CD14-positive monocyte (primary cell): ENCODE results near the gene TTC21A. TPM values are rescaled to one million over a fixed set of nuclear protein-coding genes. Genes with fewer than 3 reads are reported as not detected.

Source experiments
- DNase-seq, 3 donors: peaks; one replicate each; pipeline ENCODE4 v3.0.0-alpha.2; 2011 to 2022
- H2AFZ ChIP-seq: 2 replicates; pipeline ENCODE4 v1.6.0; 2012; ENCODE audit warnings: mild to moderate bottlenecking, low read depth, low read length, inconsistent platforms; ENCODE audit not compliant: insufficient read depth, poor library complexity, severe bottlenecking
- H3K27ac ChIP-seq, 2 donors: 1 replicate in 1 of 2; 2 replicates in 1 of 2; pipeline ENCODE4 v1.5.1; 2012 to 2013; ENCODE audit warnings: low read length in 2 of 2, control low read depth in 1 of 2, inconsistent platforms in 1 of 2, low read depth in 1 of 2, mild to moderate bottlenecking in 1 of 2
- H3K27me3 ChIP-seq, 2 donors: one replicate each; pipeline versions ENCODE4 v1.6.0 to v1.6.1; 2011 to 2013; ENCODE audit warnings: low read length in 2 of 2; ENCODE audit not compliant: control insufficient read depth in 2 of 2, insufficient read depth in 2 of 2
- H3K36me3 ChIP-seq, 2 donors: replicated peaks in 1 of 2; 1 replicate in 1 of 2; 2 replicates in 1 of 2; pipeline versions ENCODE4 v1.5.1 to v1.6.1; 2012 to 2013; ENCODE audit warnings: low read length in 2 of 2, control low read depth in 1 of 2, inconsistent platforms in 1 of 2, mild to moderate bottlenecking in 1 of 2; ENCODE audit not compliant: insufficient read depth in 2 of 2, control insufficient read depth in 1 of 2
- H3K4me1 ChIP-seq, 2 donors: 1 replicate in 1 of 2; 2 replicates in 1 of 2; pipeline versions ENCODE4 v1.5.1 to v1.6.1; 2012 to 2013; ENCODE audit warnings: low read length in 2 of 2, control low read depth in 1 of 2, inconsistent platforms in 1 of 2, mild to moderate bottlenecking in 1 of 2, moderate library complexity in 1 of 2; ENCODE audit not compliant: insufficient read depth in 2 of 2, control insufficient read depth in 1 of 2
- H3K4me2 ChIP-seq: replicated peaks from 2 replicates; pipeline ENCODE3; 2012; ENCODE audit warnings: low read length, moderate library complexity, mild to moderate bottlenecking; ENCODE audit not compliant: poor library complexity, severe bottlenecking; ENCODE audit errors: extremely low read depth
- H3K4me3 ChIP-seq, 3 experiments: fragments of 200-600 bp in 1 of 3; sonication (generic) in 1 of 3; replicated peaks in 1 of 3; 1 replicate in 2 of 3; 2 replicates in 1 of 3; pipeline ENCODE4 v1.5.1; 2011 to 2013; ENCODE audit warnings: low read length in 3 of 3, mild to moderate bottlenecking in 3 of 3, control low read depth in 2 of 3, low read depth in 2 of 3, inconsistent platforms in 1 of 3, moderate library complexity in 1 of 3
- H3K79me2 ChIP-seq: 2 replicates; pipeline ENCODE4 v1.6.0; 2012; ENCODE audit warnings: mild to moderate bottlenecking, control low read depth, inconsistent platforms, low read length, moderate library complexity; ENCODE audit not compliant: insufficient read depth
- H3K9ac ChIP-seq: 2 replicates; pipeline ENCODE4 v1.6.0; 2017; ENCODE audit warnings: low read length, mild to moderate bottlenecking; ENCODE audit not compliant: insufficient read depth, poor library complexity, severe bottlenecking
- H3K9me3 ChIP-seq, 2 donors: replicated peaks in 1 of 2; 1 replicate in 1 of 2; 2 replicates in 1 of 2; pipeline versions ENCODE4 v1.5.1 to v1.6.1; 2012 to 2013; ENCODE audit warnings: low read length in 2 of 2, control low read depth in 1 of 2; ENCODE audit not compliant: control insufficient read depth in 1 of 2, insufficient read depth in 1 of 2
- H4K20me1 ChIP-seq: 2 replicates; pipeline ENCODE4 v1.6.0; 2012; ENCODE audit warnings: mild to moderate bottlenecking, low read length, control low read depth, moderate library complexity; ENCODE audit not compliant: insufficient read depth
- H3K27ac Mint-ChIP-seq, 7 donors: one replicate each; pipeline ENCODE4 v1.8.0; 2020; ENCODE audit warnings: mild to moderate bottlenecking in 7 of 7, mixed read lengths in 7 of 7, moderate library complexity in 6 of 7, inconsistent platforms in 2 of 7
- H3K27me3 Mint-ChIP-seq, 3 donors: one replicate each; pipeline ENCODE4 v1.8.0; 2021 to 2022; ENCODE audit warnings: low read depth in 3 of 3, mild to moderate bottlenecking in 3 of 3, mixed read lengths in 3 of 3, moderate library complexity in 3 of 3, inconsistent platforms in 1 of 3
- H3K36me3 Mint-ChIP-seq, 2 donors: one replicate each; pipeline ENCODE4 v1.8.0; 2020; ENCODE audit warnings: mixed read lengths in 2 of 2, inconsistent platforms in 1 of 2, mild to moderate bottlenecking in 1 of 2
- H3K4me1 Mint-ChIP-seq: one replicate; pipeline ENCODE4 v1.8.0; 2020; ENCODE audit warnings: mild to moderate bottlenecking, mixed read lengths
- H3K4me3 Mint-ChIP-seq, 2 donors: one replicate each; pipeline ENCODE4 v1.8.0; 2020; ENCODE audit warnings: mild to moderate bottlenecking in 2 of 2, mixed read lengths in 2 of 2, moderate library complexity in 1 of 2
- H3K9me3 Mint-ChIP-seq, 7 donors: one replicate each; pipeline ENCODE4 v1.8.0; 2020 to 2022; ENCODE audit warnings: mixed read lengths in 7 of 7, mild to moderate bottlenecking in 6 of 7, moderate library complexity in 6 of 7, inconsistent platforms in 2 of 7
- CTCF ChIP-seq: fragments of 200-600 bp; IDR thresholded peaks from one replicate; pipeline ENCODE4 v1.8.0; 2022; ENCODE audit warnings: antibody characterized with exemption, mild to moderate bottlenecking
- WGBS: methylation state at CpG from one replicate; pipeline ENCODE4 v1.1.5; 2013; ENCODE audit warnings: missing lambda C conversion rate; ENCODE audit not compliant: insufficient coverage; 5-methylcytosine and 5-hydroxymethylcytosine counted together
- intact Hi-C, 2 donors: fragments of 100-400 bp; cut with micrococcal nuclease; formaldehyde crosslinking; loops; one replicate each; pipeline versions ENCODE4 v1.15.0 to v1.15.1; 2023
- polyA plus RNA-seq, 3 donors: library from polyadenylated mRNA; depleted of rRNA in 1 of 3; unstranded in 2 of 3; stranded (reverse) in 1 of 3; fragments of 300-500 nt in 2 of 3; fragments of >200 nt in 1 of 3; fragmentation: Illumina TruSeq in 2 of 3; gene quantifications; 1 replicate in 2 of 3; 2 replicates in 1 of 3; pipeline ENCODE4 v1.2.3, GENCODE V29; 2012 to 2021

Gene TTC21A
- polyA plus RNA-seq, 3 donors: 0.67 to 12.9 (median 2.2) TPM

- H3K4me1 ChIP-seq: peaks cover 15 to 17% of the 10 kb centered on the region in 2 donors
- Mint-ChIP-seq H3K27me3 (peaks cover 6 to 14% (median 7%) of the 10 kb centered on the region in 3 donors), H3K9me3 (no peaks in the 10 kb centered on the region), H3K36me3 (peaks cover 3 to 18% of the 10 kb centered on the region in 2 donors), H3K4me1 (peaks cover 20% of the 10 kb centered on the region), H3K27ac (no peak overlapping the region), H3K4me3 (no peak overlapping the region)
- no peak overlapping the region for H3K4me3 ChIP-seq
- H3K9ac ChIP-seq: no peak overlapping the region
- no peaks in the 10 kb centered on the region for H3K9me3 ChIP-seq
- H3K36me3 ChIP-seq: peaks cover 0 to 4% of the 10 kb centered on the region in 2 donors
- no peak overlapping the region for H3K4me2 ChIP-seq
- no peak for DNase-seq
- TF ChIP-seq CTCF: no peak
- H3K27me3 ChIP-seq: no peaks in the 10 kb centered on the region
- no peak overlapping the region for H3K27ac ChIP-seq
- intact Hi-C loops: no loop called here
- peaks cover 2% of the 10 kb centered on the region for H3K79me2 ChIP-seq
- no peaks in the 10 kb centered on the region for H4K20me1 ChIP-seq
- H2AFZ ChIP-seq: no peak overlapping the region
- WGBS: 88% methylated on average over 2 of the region's 2 CpGs
Observed at GRCh38 chr3:39112535-39112934, 5.1 kb downstream of the TTC21A start.

GRCh38 chr3:39113291-39113690 lies 5.8 kb downstream of the TTC21A start:
- Histone ChIP-seq H3K4me3 (no peak overlapping the region), H3K9me3 (no peaks in the 10 kb centered on the region), H3K4me2 (no peak overlapping the region), H2AFZ (no peak overlapping the region), H3K27ac (no peak overlapping the region), H3K36me3 (peaks cover 0 to 4% of the 10 kb centered on the region in 2 donors), H3K79me2 (no peaks in the 10 kb centered on the region), H3K27me3 (no peaks in the 10 kb centered on the region), H4K20me1 (no peaks in the 10 kb centered on the region), H3K9ac (no peak overlapping the region), H3K4me1 (peaks cover 9 to 10% of the 10 kb centered on the region in 2 donors)
- peaks cover 6 to 11% (median 7%) of the 10 kb centered on the region in 3 donors for H3K27me3 Mint-ChIP-seq
- H3K4me1 Mint-ChIP-seq: peaks cover 15% of the 10 kb centered on the region
- DNase-seq: no peak
- WGBS: no CpG with 5 or more reads among the region's 3 CpGs
- no peak overlapping the region for H3K4me3 Mint-ChIP-seq
- no peak overlapping the region for H3K27ac Mint-ChIP-seq
- intact Hi-C loops: no loop called here
- peaks cover 3 to 18% of the 10 kb centered on the region in 2 donors for H3K36me3 Mint-ChIP-seq
- H3K9me3 Mint-ChIP-seq: no peaks in the 10 kb centered on the region
- TF ChIP-seq CTCF: no peak
